HepG2 (cell line): ENCODE results near the gene MAP3K5. TPM values are rescaled to one million over a fixed set of nuclear protein-coding genes. Genes with fewer than 3 reads are reported as not detected.

Source experiments
- ATAC-seq: fragments of 200-7000 bp; cut with Tn5 transposase; 3 replicates; pipeline ENCODE4 v1.9.1; 2020; ENCODE audit warnings: mild to moderate bottlenecking, moderate library complexity
- BruUV-seq: library from RNA; stranded (reverse); fragments of 400-500 nt; replicated peaks from 2 replicates; lab custom pipeline; 2021; lab: Mats Ljungman, UMichigan
- CTCF ChIA-PET: fragments of 300-600 bp; formaldehyde crosslinking; extraction: SDS; loops from one replicate; lab custom pipeline; 2021; ENCODE audit warnings: low total read pairs, inconsistent platforms, low intra/inter-chr PET ratio; lab: Yijun Ruan, JAX
- POLR2A ChIA-PET: fragments of 350-600 bp; sonication (Branson Sonifier 250); formaldehyde crosslinking; loops from one replicate; lab custom pipeline; 2020; ENCODE audit warnings: antibody characterized with exemption, inconsistent platforms; lab: Yijun Ruan, JAX
- DNase-seq: peaks from one replicate; pipeline ENCODE4 v3.0.0-alpha.2; 2015; ENCODE audit warnings: low spot score
- FAIRE-seq: peaks from 3 replicates; lab custom pipeline; 2011; peaks lifted over from hg19 to GRCh38; lab: Jason Lieb, UNC
- H2AFZ ChIP-seq: one replicate; pipeline ENCODE4 v1.6.1; 2011; ENCODE audit warnings: low read length, inconsistent platforms
- H3K27ac ChIP-seq: fragments of 300-600 bp; 3 replicates; pipeline ENCODE4 v1.8.0; 2011; ENCODE audit warnings: mixed run types, mild to moderate bottlenecking, mixed read lengths, low read length, inconsistent platforms; ENCODE audit not compliant: insufficient read depth; ENCODE audit errors: extremely low read length
- H3K27me3 ChIP-seq, 2 experiments: fragments of 200-600 bp in 1 of 2; 2 replicates in 1 of 2; 3 replicates in 1 of 2; pipeline versions ENCODE4 v1.6.0 to v1.8.0; 2011; ENCODE audit warnings: low read length in 2 of 2, mild to moderate bottlenecking in 2 of 2, moderate library complexity in 2 of 2, inconsistent platforms in 1 of 2; ENCODE audit not compliant: insufficient read depth in 2 of 2, control insufficient read depth in 1 of 2
- H3K36me3 ChIP-seq, 2 experiments: fragments of 200-600 bp in 1 of 2; replicated peaks in 1 of 2; 2 replicates in 1 of 2; 3 replicates in 1 of 2; pipeline versions ENCODE4 v1.5.1 to v1.8.0; 2011; ENCODE audit warnings: low read length in 2 of 2, inconsistent platforms in 1 of 2; ENCODE audit not compliant: insufficient read depth in 2 of 2, control insufficient read depth in 1 of 2
- H3K4me1 ChIP-seq: 2 replicates; pipeline ENCODE4 v1.5.1; 2012; ENCODE audit warnings: low read length, inconsistent platforms; ENCODE audit not compliant: insufficient read depth
- H3K4me2 ChIP-seq: 2 replicates; pipeline ENCODE4 v1.6.0; 2011; ENCODE audit warnings: low read depth, low read length, inconsistent platforms
- H3K4me3 ChIP-seq, 3 experiments: fragments of 200-600 bp in 1 of 3; sonication (generic), shearing (Covaris generic) in 1 of 3; replicated peaks in 1 of 3; 2 replicates each; pipeline ENCODE4 v1.5.1; 2011 to 2016; ENCODE audit warnings: low read length in 3 of 3, inconsistent platforms in 2 of 3, low read depth in 2 of 3, mild to moderate bottlenecking in 2 of 3, control low read depth in 1 of 3, mixed read lengths in 1 of 3; ENCODE audit not compliant: insufficient read depth in 1 of 3
- H3K79me2 ChIP-seq: one replicate; pipeline ENCODE4 v1.6.1; 2011; ENCODE audit warnings: low read length, inconsistent platforms; ENCODE audit not compliant: insufficient read depth
- H3K9ac ChIP-seq: 2 replicates; pipeline ENCODE4 v1.6.0; 2011; ENCODE audit warnings: mild to moderate bottlenecking, low read depth, low read length, inconsistent platforms; ENCODE audit not compliant: insufficient read depth
- H3K9me3 ChIP-seq: 2 replicates; pipeline ENCODE4 v1.5.1; 2012; ENCODE audit warnings: mild to moderate bottlenecking, low read length
- H4K20me1 ChIP-seq: 2 replicates; pipeline ENCODE4 v1.6.0; 2011; ENCODE audit warnings: inconsistent platforms, mild to moderate bottlenecking, low read length, moderate library complexity; ENCODE audit not compliant: insufficient read depth
- ATF7 ChIP-seq, 2 experiments: fragments of 450-650 bp in 1 of 2; sonication (generic) in 1 of 2; formaldehyde crosslinking in 1 of 2; IDR thresholded peaks; 2 replicates each; pipeline versions ENCODE4 v1.4.0 to v1.6.1; 2016 to 2020; ENCODE audit warnings: antibody characterized with exemption in 1 of 2, mild to moderate bottlenecking in 1 of 2, missing genetic modification reagents in 1 of 2
- HMGA1 ChIP-seq: sonication (generic); formaldehyde crosslinking; conservative IDR thresholded peaks from 2 replicates; pipeline ENCODE4 v1.4.0; 2020; ENCODE audit warnings: missing genetic modification reagents
- KMT2B ChIP-seq: IDR thresholded peaks from 2 replicates; pipeline ENCODE4 v1.6.1; 2016; ENCODE audit warnings: missing genetic modification reagents, missing compliant biosample characterization
- NBN ChIP-seq: fragments of 450-650 bp; conservative IDR thresholded peaks from 2 replicates; pipeline ENCODE4 v1.6.1; 2017
- NFAT5 ChIP-seq: sonication (generic); formaldehyde crosslinking; IDR thresholded peaks from 2 replicates; pipeline ENCODE4 v1.4.0; 2020; ENCODE audit warnings: missing genetic modification reagents
- NFE2L2 ChIP-seq: fragments of 150-350 bp; IDR thresholded peaks from 2 replicates; pipeline ENCODE4 v1.6.1; 2014; ENCODE audit warnings: low read length
- RNF219 ChIP-seq: sonication (generic); formaldehyde crosslinking; IDR thresholded peaks from 2 replicates; pipeline ENCODE4 v1.5.0; 2020; ENCODE audit warnings: mild to moderate bottlenecking, missing genetic modification reagents
- ZFP91 ChIP-seq: sonication (generic); formaldehyde crosslinking; IDR thresholded peaks from 2 replicates; pipeline ENCODE4 v1.9.0; 2022; ENCODE audit warnings: missing genetic modification reagents, mild to moderate bottlenecking, borderline replicate concordance
- ZNF619 ChIP-seq: sonication (generic); formaldehyde crosslinking; IDR thresholded peaks from 2 replicates; pipeline ENCODE4 v1.4.0; 2020; ENCODE audit warnings: mild to moderate bottlenecking, missing genetic modification reagents
- WGBS: methylation state at CpG from one replicate; pipeline ENCODE4 v1.1.6; 2017; ENCODE audit warnings: low lambda C conversion rate; 5-methylcytosine and 5-hydroxymethylcytosine counted together
- in situ Hi-C: cut with HindIII; loops from 2 replicates; pipeline ENCODE4 v1.10.0; 2017; ENCODE audit warnings: low pct_unique_long_range_greater_than_20kb; ENCODE audit not compliant: extremely low pct_ligation_motif_present
- intact Hi-C: fragments of 100-400 bp; cut with micrococcal nuclease; formaldehyde crosslinking; loops from one replicate; pipeline ENCODE4 v1.10.0; 2022; ENCODE audit not compliant: unreplicated experiment
- polyA plus RNA-seq, 8 experiments: library from polyadenylated mRNA; depleted of rRNA in 3 of 8; stranded (reverse) in 7 of 8; unstranded in 1 of 8; fragments of >200 nt; fragmentation: Illumina TruSeq in 4 of 8; extraction: Trizol in 4 of 8; gene quantifications; 2 replicates each; pipeline versions ENCODE4 v1.2.1 to v1.2.3, GENCODE V29; 2011 to 2016; ENCODE audit warnings: low read depth in 4 of 8, missing spikeins in 1 of 8, mixed read lengths in 1 of 8; ENCODE audit not compliant: insufficient read depth in 1 of 8
- total RNA-seq, 5 experiments: library from RNA; depleted of rRNA; stranded (reverse); fragments of >200 nt; fragmentation: Illumina TruSeq; extraction: Trizol; gene quantifications; 2 replicates each; pipeline ENCODE4 v1.2.3, GENCODE V29; 2016; ENCODE audit warnings: low read depth in 1 of 5

The MAP3K5 gene
- total and polyA plus RNA-seq, 2 of the 13 experiments (the other 11 are each of a cell fraction or from before 2014, with no cell fraction given) = not detected

GRCh38 chr6:136553166-136553787 is 239.0 kb downstream of the MAP3K5 start:
- FAIRE-seq (no peak), ATAC-seq (no peak), DNase-seq (no peak)
- H3K79me2 ChIP-seq = no peaks in the 10 kb centered on the region
- BruUV-seq = no TSS peak
- no peak overlapping the region for H3K9ac ChIP-seq
- H3K4me1 ChIP-seq = no peaks in the 10 kb centered on the region
- no peaks in the 10 kb centered on the region for H4K20me1 ChIP-seq
- no peak overlapping the region for H3K4me2 ChIP-seq
- intact Hi-C loops = no loop called here
- H3K36me3 ChIP-seq = no peaks in the 10 kb centered on the region
- no peak overlapping the region for H2AFZ ChIP-seq
- in situ Hi-C loops = no loop called here
- H3K4me3 ChIP-seq = no peak overlapping the region
- ChIA-PET POLR2A (no interaction called here), CTCF (no interaction called here)
- H3K9me3 ChIP-seq = no peaks in the 10 kb centered on the region
- H3K27me3 ChIP-seq = peaks cover 7 to 40% of the 10 kb centered on the region in 2 experiments; a peak in 4 of 5 replicates
- WGBS = 6% methylated on average over 5 of the region's 5 CpGs
- TF ChIP-seq NFE2L2 = no peak
- TF ChIP-seq ATF7 (IDR thresholded peaks at IDR 0.05) = peak; percentile 60
- no peak for TF ChIP-seq ATF7 (CRISPR knock-in tag; IDR thresholded peaks at IDR 0.05)
- no peak overlapping the region for H3K27ac ChIP-seq

GRCh38 chr6:136552054-136552453 is 240.2 kb downstream of the MAP3K5 start:
- Histone ChIP-seq H3K27me3 (peaks cover 7 to 40% of the 10 kb centered on the region in 2 experiments; a peak in 4 of 5 replicates), H3K4me1 (no peaks in the 10 kb centered on the region), H3K9me3 (no peaks in the 10 kb centered on the region), H3K9ac (no peak overlapping the region), H3K4me2 (no peak overlapping the region), H3K79me2 (no peaks in the 10 kb centered on the region), H3K4me3 (no peak overlapping the region), H3K27ac (no peak overlapping the region), H2AFZ (no peak overlapping the region), H3K36me3 (no peaks in the 10 kb centered on the region), H4K20me1 (no peaks in the 10 kb centered on the region)
- no TSS peak for BruUV-seq
- DNase-seq (no peak), ATAC-seq (no peak), FAIRE-seq (no peak)
- ChIA-PET CTCF (no interaction called here), POLR2A (no interaction called here)
- 18% methylated on average over 4 of the region's 4 CpGs for WGBS
- intact Hi-C loops = no loop called here
- in situ Hi-C loops = no loop called here
- no peak for TF ChIP-seq NFAT5
- no peak for TF ChIP-seq RNF219 (CRISPR knock-in tag)
- no peak for TF ChIP-seq ZNF619 (CRISPR knock-in tag)
- no peak for TF ChIP-seq NBN
- no peak for TF ChIP-seq ZFP91 (CRISPR knock-in tag)
- no peak for TF ChIP-seq HMGA1 (CRISPR knock-in tag)
- no peak for TF ChIP-seq KMT2B (CRISPR knock-in tag)
